Measurements from ENCODE around the gene HSPA4L. TPM values are rescaled to one million over a fixed set of nuclear protein-coding genes. Genes with fewer than 3 reads are reported as not detected.

Gene HSPA4L
- total RNA-seq, 1 donor from 2014 or later: 6.9 TPM

GRCh38 chr4:127856813-127857447 is 74.8 kb downstream of the HSPA4L start:
- DNase-seq (ENCODE audit: extremely low read depth, low read depth, low spot score): no peak

GRCh38 chr4:127857641-127858040 is 75.5 kb downstream of the HSPA4L start:
- DNase-seq (ENCODE audit: extremely low read depth, low read depth, low spot score): no peak

- DNase-seq (ENCODE audit: extremely low read depth, low read depth, low spot score): no peak
Observed at GRCh38 chr4:127868196-127868595, 86.1 kb downstream of the HSPA4L start.

GRCh38 chr4:127870281-127870680 is 88.2 kb downstream of the HSPA4L start:
- DNase-seq (ENCODE audit: extremely low read depth, low read depth, low spot score): no peak

GRCh38 chr4:127870688-127871087 is 88.6 kb downstream of the HSPA4L start:
- DNase-seq (ENCODE audit: extremely low read depth, low read depth, low spot score): no peak

GRCh38 chr4:127875791-127876190 is 93.7 kb downstream of the HSPA4L start:
- no peak for DNase-seq (ENCODE audit: extremely low read depth, low read depth, low spot score)

GRCh38 chr4:127880763-127881562 is 98.8 kb downstream of the HSPA4L start, which contains the start of gene PLK4:
TSS of gene PLK4 (plus strand) at chr4:127880893. CDS start at chr4:127881135, 242 bp downstream.
- peak; percentile 75 for DNase-seq (ENCODE audit: extremely low read depth, low read depth, low spot score)

- DNase-seq (ENCODE audit: extremely low read depth, low read depth, low spot score): no peak
Observed at GRCh38 chr4:127881563-127881864, 99.4 kb downstream of the HSPA4L start.

- DNase-seq (ENCODE audit: extremely low read depth, low read depth, low spot score): no peak
Observed at GRCh38 chr4:127888559-127888958, 106.4 kb downstream of the HSPA4L start.

- DNase-seq (ENCODE audit: extremely low read depth, low read depth, low spot score): no peak
Observed at GRCh38 chr4:127889903-127890302, 107.8 kb downstream of the HSPA4L start.

Other genes starting within 250 kb of the HSPA4L start
- 2.1 and 8.1 TPM in 2 replicates for gene INTU, start 149.4 kb upstream of the HSPA4L start, total RNA-seq
- not detected in 2 replicates for gene SLC25A31, start 51.9 kb upstream of the HSPA4L start, total RNA-seq
- gene PLK4, start 98.6 kb downstream of the HSPA4L start, total RNA-seq: 7.4 and 9.1 TPM in 2 replicates
- gene MFSD8, start 182.9 kb downstream of the HSPA4L start, total RNA-seq: 8.0 and 9.6 TPM in 2 replicates
- gene ABHD18, start 183.1 kb downstream of the HSPA4L start, total RNA-seq: 3.5 and 4.9 TPM in 2 replicates